ENCODE data around the gene G6PC1.

DNA sequence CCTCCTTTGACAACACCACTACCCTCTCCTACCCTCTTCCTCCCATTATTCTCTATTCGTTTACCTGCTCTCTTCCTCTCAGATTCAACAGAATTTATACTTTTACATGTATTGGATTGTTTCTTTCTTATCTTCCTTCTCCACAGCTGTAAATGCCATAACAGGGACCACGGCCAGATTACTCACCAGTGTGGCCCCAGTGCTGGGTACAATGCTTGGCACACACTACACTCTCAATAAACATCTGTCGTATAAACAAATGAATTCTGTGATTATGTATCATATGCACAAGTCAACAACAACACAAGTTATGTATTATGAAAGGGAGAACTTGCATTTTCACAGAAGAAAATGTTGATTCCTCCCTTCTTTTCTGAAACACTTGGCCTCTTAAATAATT is 43.6 kb downstream of the G6PC1 start:
- no peak for TF ChIP-seq CTCF (IDR thresholded peaks at IDR 0.05)
- no peak for TF ChIP-seq EP300 (IDR thresholded peaks at IDR 0.05)
- no peak for TF ChIP-seq POLR2A (IDR thresholded peaks at IDR 0.05)
- TF ChIP-seq POLR2AphosphoS5 (IDR thresholded peaks at IDR 0.05): no peak

Measured in gastroesophageal sphincter (tissue), 3 donors.